HEK293 (cell line): ENCODE data around the gene ZNF608.

Experiments used
- GLIS2 ChIP-seq: fragments of 450-650 bp; formaldehyde crosslinking; IDR thresholded peaks from 2 replicates; pipeline ENCODE4 v1.5.1; 2016; ENCODE audit warnings: missing biosample characterization, missing genetic modification characterization
- MZF1 ChIP-seq: fragments of 450-650 bp; formaldehyde crosslinking; IDR thresholded peaks from 2 replicates; pipeline ENCODE4 v1.5.1; 2017; ENCODE audit warnings: missing biosample characterization, missing genetic modification characterization, borderline replicate concordance
- OVOL3 ChIP-seq: fragments of 450-650 bp; formaldehyde crosslinking; IDR thresholded peaks from 2 replicates; pipeline ENCODE4 v1.5.1; 2016; ENCODE audit warnings: missing biosample characterization, missing genetic modification characterization
- PRDM10 ChIP-seq: fragments of 450-650 bp; formaldehyde crosslinking; IDR thresholded peaks from 2 replicates; pipeline ENCODE4 v1.5.1; 2016; ENCODE audit warnings: missing biosample characterization, missing genetic modification characterization
- PRDM2 ChIP-seq: fragments of 450-650 bp; formaldehyde crosslinking; IDR thresholded peaks from 2 replicates; pipeline ENCODE4 v1.5.1; 2016; ENCODE audit warnings: missing biosample characterization, missing genetic modification characterization, borderline replicate concordance
- TRIM28 ChIP-seq: IDR thresholded peaks from 2 replicates; pipeline ENCODE4 v1.6.1; 2011; ENCODE audit warnings: low read length, control low read depth, borderline replicate concordance
- YY2 ChIP-seq: fragments of 450-650 bp; formaldehyde crosslinking; IDR thresholded peaks from 2 replicates; pipeline ENCODE4 v1.5.1; 2016; ENCODE audit warnings: missing biosample characterization, missing genetic modification characterization
- ZBTB1 ChIP-seq: fragments of 450-650 bp; formaldehyde crosslinking; IDR thresholded peaks from 2 replicates; pipeline ENCODE4 v1.5.1; 2016; ENCODE audit warnings: missing biosample characterization, missing genetic modification characterization
- ZBTB20 ChIP-seq: fragments of 450-650 bp; formaldehyde crosslinking; IDR thresholded peaks from 2 replicates; pipeline ENCODE4 v1.5.1; 2016; ENCODE audit warnings: missing biosample characterization, missing genetic modification characterization
- ZBTB21 ChIP-seq: fragments of 450-650 bp; formaldehyde crosslinking; IDR thresholded peaks from 2 replicates; pipeline ENCODE4 v1.5.1; 2017; ENCODE audit warnings: missing biosample characterization, missing genetic modification characterization
- ZBTB7A ChIP-seq: fragments of 450-650 bp; formaldehyde crosslinking; IDR thresholded peaks from 2 replicates; pipeline ENCODE4 v1.5.1; 2016; ENCODE audit warnings: low read depth, missing biosample characterization, missing genetic modification characterization
- ZEB2 ChIP-seq: fragments of 450-650 bp; formaldehyde crosslinking; IDR thresholded peaks from 2 replicates; pipeline ENCODE4 v1.5.1; 2016; ENCODE audit warnings: missing biosample characterization, missing genetic modification characterization
- ZNF133 ChIP-seq: fragments of 450-650 bp; formaldehyde crosslinking; IDR thresholded peaks from 2 replicates; pipeline ENCODE4 v1.5.1; 2016; ENCODE audit warnings: missing biosample characterization, missing genetic modification characterization
- ZNF184 ChIP-seq: fragments of 450-650 bp; IDR thresholded peaks from 2 replicates; pipeline ENCODE4 v1.5.1; 2018; ENCODE audit warnings: missing biosample characterization, mild to moderate bottlenecking, missing genetic modification characterization
- ZNF23 ChIP-seq: fragments of 450-650 bp; formaldehyde crosslinking; IDR thresholded peaks from 2 replicates; pipeline ENCODE4 v1.5.1; 2016; ENCODE audit warnings: missing biosample characterization, missing genetic modification characterization, borderline replicate concordance
- ZNF292 ChIP-seq: fragments of 450-650 bp; formaldehyde crosslinking; IDR thresholded peaks from 2 replicates; pipeline ENCODE4 v1.5.1; 2016; ENCODE audit warnings: low read depth, missing biosample characterization, missing genetic modification characterization, borderline replicate concordance
- ZNF416 ChIP-seq: fragments of 450-650 bp; formaldehyde crosslinking; IDR thresholded peaks from 2 replicates; pipeline ENCODE4 v1.5.1; 2016; ENCODE audit warnings: missing biosample characterization, missing genetic modification characterization
- ZNF423 ChIP-seq: fragments of 450-650 bp; formaldehyde crosslinking; IDR thresholded peaks from 2 replicates; pipeline ENCODE4 v1.5.1; 2016; ENCODE audit warnings: missing biosample characterization, missing genetic modification characterization
- ZNF473 ChIP-seq: fragments of 450-650 bp; formaldehyde crosslinking; IDR thresholded peaks from 2 replicates; pipeline ENCODE4 v1.5.1; 2017; ENCODE audit warnings: missing biosample characterization, missing genetic modification characterization
- ZNF48 ChIP-seq: fragments of 450-650 bp; formaldehyde crosslinking; IDR thresholded peaks from 2 replicates; pipeline ENCODE4 v1.5.1; 2016; ENCODE audit warnings: missing biosample characterization, missing genetic modification characterization
- ZNF488 ChIP-seq: fragments of 450-650 bp; formaldehyde crosslinking; IDR thresholded peaks from 2 replicates; pipeline ENCODE4 v1.5.1; 2016; ENCODE audit warnings: missing biosample characterization, missing genetic modification characterization
- ZNF529 ChIP-seq: fragments of 450-650 bp; formaldehyde crosslinking; IDR thresholded peaks from 2 replicates; pipeline ENCODE4 v1.5.1; 2017; ENCODE audit warnings: missing genetic modification characterization, missing biosample characterization; ENCODE audit not compliant: insufficient replicate concordance
- ZNF626 ChIP-seq: fragments of 450-650 bp; sonication (Bioruptor Pico); formaldehyde crosslinking; IDR thresholded peaks from 2 replicates; pipeline ENCODE4 v1.5.1; 2018; ENCODE audit warnings: missing biosample characterization, missing genetic modification characterization, inconsistent platforms
- ZNF704 ChIP-seq: fragments of 450-650 bp; formaldehyde crosslinking; IDR thresholded peaks from 2 replicates; pipeline ENCODE4 v1.5.1; 2016; ENCODE audit warnings: missing biosample characterization, missing genetic modification characterization
- ZNF76 ChIP-seq: fragments of 450-650 bp; formaldehyde crosslinking; IDR thresholded peaks from 2 replicates; pipeline ENCODE4; 2016; ENCODE audit warnings: low read depth, missing biosample characterization, missing genetic modification characterization, borderline replicate concordance
- ZNF843 ChIP-seq: fragments of 450-650 bp; formaldehyde crosslinking; IDR thresholded peaks from 2 replicates; pipeline ENCODE4 v1.5.1; 2016; ENCODE audit warnings: missing biosample characterization, missing genetic modification characterization
- ZSCAN30 ChIP-seq: fragments of 450-650 bp; IDR thresholded peaks from 2 replicates; pipeline ENCODE4 v1.5.1; 2018; ENCODE audit warnings: missing biosample characterization, mild to moderate bottlenecking, missing genetic modification characterization, moderate library complexity

The ZNF608 gene

GRCh38 chr5:124706729-124707361 lies 39.6 kb downstream of the ZNF608 start (continued):
- TF ChIP-seq PRDM2 (tag by site-specific recombination) (no peak), TRIM28 (0 out of 2 replicates have a peak, but pooled peaks have one; percentile 52), GLIS2 (tag by site-specific recombination) (peak; percentile 68), ZNF529 (tag by site-specific recombination) (no peak), ZNF416 (tag by site-specific recombination) (no peak), ZEB2 (tag by site-specific recombination) (peak; percentile 78), ZNF292 (tag by site-specific recombination) (no peak), PRDM10 (tag by site-specific recombination) (peak; percentile 93), ZNF48 (tag by site-specific recombination) (no peak), ZNF76 (tag by site-specific recombination) (peak; percentile 49; the same call in 1 of the 2 replicates), ZBTB20 (tag by site-specific recombination) (peak; percentile 68), ZNF473 (tag by site-specific recombination) (no peak), MZF1 (peak; percentile 88; the same call in 1 of the 2 replicates), ZNF626 (tag by site-specific recombination) (no peak), ZSCAN30 (tag by site-specific recombination) (peak; percentile 90), ZBTB7A (tag by site-specific recombination) (no peak), YY2 (tag by site-specific recombination) (no peak), ZNF133 (tag by site-specific recombination) (no peak), ZNF704 (no peak), OVOL3 (0 out of 2 replicates have a peak, but pooled peaks have one; percentile 61), ZNF184 (tag by site-specific recombination) (no peak), ZNF423 (0 out of 2 replicates have a peak, but pooled peaks have one; percentile 12), ZBTB1 (tag by site-specific recombination) (0 out of 2 replicates have a peak, but pooled peaks have one; percentile 34), ZNF488 (0 out of 2 replicates have a peak, but pooled peaks have one; percentile 72), ZNF843 (tag by site-specific recombination) (peak; percentile 96), ZNF23 (tag by site-specific recombination) (no peak), ZBTB21 (peak; percentile 40; the same call in 1 of the 2 replicates)
